GM18873 (cell line): Measurements from ENCODE around the gene FXYD7.
"Not testable (repeated sequence)": the region's sequence is repeated elsewhere in the genome, so short reads cannot be mapped to it uniquely, and the experiment has no call there.

ENCODE experiments used
- ATAC-seq: cut with Tn5 transposase; IDR thresholded peaks from one replicate; pipeline ENCODE4 v1.9.1; 2021; ENCODE audit warnings: mild to moderate bottlenecking, moderate library complexity, moderate number of reproducible peaks; ENCODE audit not compliant: unreplicated experiment, low FRiP score

FXYD7 gene

GRCh38 chr19:35194012-35194984, 51.2 kb downstream of the FXYD7 start:
- no peak for ATAC-seq

- no peak for ATAC-seq
Measured at GRCh38 chr19:35195830-35196229, 52.8 kb downstream of the FXYD7 start.

- ATAC-seq: not testable (repeated sequence)
Measured at GRCh38 chr19:35196861-35197260, 53.8 kb downstream of the FXYD7 start.

GRCh38 chr19:35199481-35199880, 56.4 kb downstream of the FXYD7 start:
- ATAC-seq: no peak

GRCh38 chr19:35202722-35203688, 60.0 kb downstream of the FXYD7 start:
- no peak for ATAC-seq
